WTC11 (cell line): ENCODE measurements around the gene CCDC117. TPM values are rescaled to one million over a fixed set of nuclear protein-coding genes. Genes with fewer than 3 reads are reported as not detected.
"Not testable (repeated sequence)": the region's sequence is repeated elsewhere in the genome, so short reads cannot be mapped to it uniquely, and the experiment has no call there.

Experiments used
- ATAC-seq: fragments of 200-7000 bp; cut with Tn5 transposase; 2 replicates; pipeline ENCODE4 v1.10.0; 2021; ENCODE audit warnings: mild to moderate bottlenecking, moderate library complexity
- CTCF ChIA-PET: fragments of 300-600 bp; sonication (Branson Sonifier 250); formaldehyde crosslinking; loops from one replicate; lab custom pipeline; 2021; ENCODE audit warnings: antibody characterized with exemption; lab: Charles Lee
- POLR2A ChIA-PET: fragments of 350-600 bp; sonication (Branson Sonifier 250); formaldehyde crosslinking; loops from one replicate; lab custom pipeline; 2021; ENCODE audit warnings: antibody characterized with exemption; lab: Charles Lee
- DNase-seq: peaks from one replicate; pipeline ENCODE4 v3.0.0; 2021; ENCODE audit warnings: low spot score
- H3K27ac Mint-ChIP-seq: 2 replicates; pipeline ENCODE4 v1.8.0; 2021; ENCODE audit warnings: mixed read lengths
- H3K27me3 Mint-ChIP-seq: 2 replicates; pipeline ENCODE4 v1.8.0; 2021; ENCODE audit warnings: low read depth, mild to moderate bottlenecking, moderate library complexity, mixed read lengths
- H3K36me3 Mint-ChIP-seq: 2 replicates; pipeline ENCODE4 v1.8.0; 2021; ENCODE audit warnings: mixed read lengths
- H3K4me1 Mint-ChIP-seq: 2 replicates; pipeline ENCODE4 v1.8.0; 2022; ENCODE audit warnings: mixed read lengths
- H3K4me3 Mint-ChIP-seq: 2 replicates; pipeline ENCODE4 v1.8.0; 2021; ENCODE audit warnings: mild to moderate bottlenecking, moderate library complexity, mixed read lengths
- H3K9me3 Mint-ChIP-seq: 2 replicates; pipeline ENCODE4 v1.8.0; 2021; ENCODE audit warnings: mixed read lengths
- AFF4 ChIP-seq: sonication (generic); formaldehyde crosslinking; IDR thresholded peaks from 2 replicates; pipeline ENCODE4 v1.8.1; 2023; ENCODE audit warnings: mild to moderate bottlenecking, missing genetic modification reagents, borderline replicate concordance
- E2F5 ChIP-seq: sonication (generic); formaldehyde crosslinking; IDR thresholded peaks from 2 replicates; pipeline ENCODE4 v1.8.1; 2022; ENCODE audit warnings: mild to moderate bottlenecking, moderate library complexity, missing genetic modification reagents
- ESRRA ChIP-seq: sonication (generic); formaldehyde crosslinking; IDR thresholded peaks from 2 replicates; pipeline ENCODE4 v1.8.1; 2022; ENCODE audit warnings: mild to moderate bottlenecking, missing genetic modification reagents, borderline replicate concordance
- FOXP4 ChIP-seq: sonication (generic); formaldehyde crosslinking; IDR thresholded peaks from 2 replicates; pipeline ENCODE4 v1.8.0; 2022; ENCODE audit warnings: mild to moderate bottlenecking, missing genetic modification reagents
- GABPB1 ChIP-seq: sonication (generic); formaldehyde crosslinking; IDR thresholded peaks from 2 replicates; pipeline ENCODE4 v1.8.1; 2023; ENCODE audit warnings: mild to moderate bottlenecking, missing genetic modification reagents
- GRHL2 ChIP-seq: fragments of 250-450 bp; sonication (Bioruptor Pico); IDR thresholded peaks from 2 replicates; pipeline ENCODE4 v1.8.0; 2022; ENCODE audit warnings: mild to moderate bottlenecking, moderate library complexity; ENCODE audit not compliant: insufficient replicate concordance, severe bottlenecking
- IRF2 ChIP-seq: sonication (generic); formaldehyde crosslinking; IDR thresholded peaks from 2 replicates; pipeline ENCODE4 v1.8.0; 2022; ENCODE audit warnings: low read depth, missing genetic modification reagents, borderline replicate concordance
- NFATC4 ChIP-seq: fragments of 250-450 bp; sonication (Bioruptor Pico); IDR thresholded peaks from 2 replicates; pipeline ENCODE4 v1.9.0; 2021; ENCODE audit warnings: mild to moderate bottlenecking
- NFYB ChIP-seq: sonication (generic); formaldehyde crosslinking; conservative IDR thresholded peaks from 2 replicates; pipeline ENCODE4 v1.8.0; 2022; ENCODE audit warnings: low read depth, missing genetic modification reagents
- ZBTB21 ChIP-seq: sonication (generic); formaldehyde crosslinking; IDR thresholded peaks from 2 replicates; pipeline ENCODE4 v1.8.1; 2023; ENCODE audit warnings: mild to moderate bottlenecking, missing genetic modification reagents, borderline replicate concordance
- ZMAT4 ChIP-seq: fragments of 250-450 bp; sonication (Bioruptor Pico); IDR thresholded peaks from 2 replicates; pipeline ENCODE4 v1.9.0; 2021; ENCODE audit warnings: mild to moderate bottlenecking
- ZNF121 ChIP-seq: sonication (generic); formaldehyde crosslinking; IDR thresholded peaks from 2 replicates; pipeline ENCODE4 v1.8.0; 2023; ENCODE audit warnings: missing genetic modification reagents
- ZNF232 ChIP-seq: sonication (generic); formaldehyde crosslinking; IDR thresholded peaks from 2 replicates; pipeline ENCODE4 v1.8.0; 2022; ENCODE audit warnings: mild to moderate bottlenecking, missing genetic modification reagents
- ZNF396 ChIP-seq: fragments of 250-450 bp; sonication (Bioruptor Pico); IDR thresholded peaks from 2 replicates; pipeline ENCODE4 v1.8.0; 2021; ENCODE audit warnings: mild to moderate bottlenecking, moderate library complexity, borderline replicate concordance
- ZNF423 ChIP-seq: fragments of 250-450 bp; sonication (Bioruptor Pico); IDR thresholded peaks from 2 replicates; pipeline ENCODE4 v2.1.2; 2022; ENCODE audit warnings: mild to moderate bottlenecking, moderate library complexity
- total RNA-seq: library from RNA; stranded (reverse); gene quantifications from 3 replicates; pipeline ENCODE4 v1.2.3, GENCODE V29; 2021
- TF ChIP-seq, protein P1 (sequence below): sonication (generic); formaldehyde crosslinking; IDR thresholded peaks from 2 replicates; pipeline ENCODE4 v1.8.1; 2022; ENCODE audit warnings: low read depth, missing genetic modification reagents, borderline replicate concordance

Gene CCDC117
- total RNA-seq, 1 experiment from 2014 or later = 39.0 TPM

DNA sequence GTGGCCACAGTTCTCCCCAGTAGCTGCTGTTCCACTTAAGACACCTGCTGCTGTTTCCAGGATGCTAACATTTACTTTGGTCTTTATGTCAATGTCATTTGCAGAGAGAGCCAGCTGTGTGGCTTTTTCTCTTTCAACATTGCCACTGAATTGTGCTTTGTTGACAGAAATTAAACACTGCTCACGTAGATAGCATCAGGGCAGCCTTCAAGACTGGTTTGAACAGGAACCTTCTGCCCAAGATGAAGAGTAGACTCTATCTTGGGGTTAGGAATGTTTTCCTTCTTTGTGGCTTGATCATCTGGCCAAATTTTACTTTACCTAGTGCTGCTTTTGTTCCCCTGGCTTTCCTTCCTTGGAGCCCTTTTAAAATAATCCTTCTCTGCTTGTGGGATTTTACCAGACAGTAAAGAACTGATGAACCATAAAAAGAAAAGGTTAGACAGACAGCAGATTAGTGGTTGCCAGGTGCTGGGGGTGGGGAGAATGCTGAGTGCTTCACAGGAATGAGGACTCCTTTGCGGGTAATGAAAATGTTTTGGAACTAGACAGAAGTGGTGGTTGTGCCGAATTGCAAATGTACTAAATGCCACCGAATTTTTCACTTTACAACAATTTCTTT is 50.5 kb downstream of the CCDC117 start:
- 0 out of 2 replicates have a peak overlapping the region, but pooled peaks have one; percentile 17 for H3K27ac Mint-ChIP-seq
- no peak overlapping the region for H3K4me3 Mint-ChIP-seq
- CTCF ChIA-PET = no interaction called here
- H3K4me1 Mint-ChIP-seq = peaks cover 21% of the 10 kb centered on the region
- no peak for ATAC-seq
- 0 out of 2 replicates have a peak, but pooled peaks cover 2% of the 10 kb centered on the region for H3K36me3 Mint-ChIP-seq
- H3K27me3 Mint-ChIP-seq = no peaks in the 10 kb centered on the region
- H3K9me3 Mint-ChIP-seq = no peaks in the 10 kb centered on the region
- POLR2A ChIA-PET = no interaction called here
- no peak for DNase-seq
- TF ChIP-seq GABPB1 = 0 out of 2 replicates have a peak, but pooled peaks have one; percentile 15
- no peak for TF ChIP-seq ESRRA (CRISPR knock-in tag)

GRCh38 chr22:28824455-28824854 is 52.0 kb downstream of the CCDC117 start:
- H3K4me3 Mint-ChIP-seq, H3K4me1 Mint-ChIP-seq, H3K27me3 Mint-ChIP-seq, H3K36me3 Mint-ChIP-seq, H3K27ac Mint-ChIP-seq, DNase-seq, POLR2A ChIA-PET, ATAC-seq, CTCF ChIA-PET, H3K9me3 Mint-ChIP-seq: not testable (repeated sequence)

- H3K27ac Mint-ChIP-seq, H3K4me3 Mint-ChIP-seq, H3K27me3 Mint-ChIP-seq, H3K9me3 Mint-ChIP-seq, H3K36me3 Mint-ChIP-seq, DNase-seq, H3K4me1 Mint-ChIP-seq, ATAC-seq, CTCF ChIA-PET, POLR2A ChIA-PET: not testable (repeated sequence)
These were observed 53.9 kb downstream of the CCDC117 start for GRCh38 chr22:28826430-28826829.

GRCh38 chr22:28826921-28827320 is 54.4 kb downstream of the CCDC117 start:
- H3K9me3 Mint-ChIP-seq = no peaks in the 10 kb centered on the region
- TF ChIP-seq ZNF232 (no peak), NFATC4 (no peak), ZNF423 (CRISPR knock-in tag) (no peak), NFYB (no peak), E2F5 (CRISPR knock-in tag) (no peak), ZMAT4 (CRISPR knock-in tag) (no peak), ZBTB21 (CRISPR knock-in tag) (no peak), ZNF121 (CRISPR knock-in tag) (no peak), FOXP4 (CRISPR knock-in tag) (no peak), GABPB1 (no peak), GRHL2 (no peak), ZNF396 (CRISPR knock-in tag) (no peak), IRF2 (no peak), AFF4 (CRISPR knock-in tag) (no peak)
- TF ChIP-seq, protein P1, sequence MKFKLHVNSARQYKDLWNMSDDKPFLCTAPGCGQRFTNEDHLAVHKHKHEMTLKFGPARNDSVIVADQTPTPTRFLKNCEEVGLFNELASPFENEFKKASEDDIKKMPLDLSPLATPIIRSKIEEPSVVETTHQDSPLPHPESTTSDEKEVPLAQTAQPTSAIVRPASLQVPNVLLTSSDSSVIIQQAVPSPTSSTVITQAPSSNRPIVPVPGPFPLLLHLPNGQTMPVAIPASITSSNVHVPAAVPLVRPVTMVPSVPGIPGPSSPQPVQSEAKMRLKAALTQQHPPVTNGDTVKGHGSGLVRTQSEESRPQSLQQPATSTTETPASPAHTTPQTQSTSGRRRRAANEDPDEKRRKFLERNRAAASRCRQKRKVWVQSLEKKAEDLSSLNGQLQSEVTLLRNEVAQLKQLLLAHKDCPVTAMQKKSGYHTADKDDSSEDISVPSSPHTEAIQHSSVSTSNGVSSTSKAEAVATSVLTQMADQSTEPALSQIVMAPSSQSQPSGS (CRISPR knock-in tag) = no peak

More at GRCh38 chr22:28826921-28827320, 54.4 kb downstream of the CCDC117 start:
- DNase-seq (no peak), ATAC-seq (no peak)
- CTCF ChIA-PET = no interaction called here
- H3K4me1 Mint-ChIP-seq = peaks cover 6% of the 10 kb centered on the region
- H3K27me3 Mint-ChIP-seq = no peaks in the 10 kb centered on the region
- H3K36me3 Mint-ChIP-seq = 0 out of 2 replicates have a peak, but pooled peaks cover 2% of the 10 kb centered on the region
- POLR2A ChIA-PET = no interaction called here
- no peak overlapping the region for H3K4me3 Mint-ChIP-seq
- no peak overlapping the region for H3K27ac Mint-ChIP-seq
